Endothelial cell of umbilical vein (primary cell): ENCODE data around the gene PTPN5. TPM values are rescaled to one million over a fixed set of nuclear protein-coding genes. Genes with fewer than 3 reads are reported as not detected.

Source experiments
- BruUV-seq: library from RNA; stranded (reverse); fragments of 400-500 nt; replicated peaks from 2 replicates; lab custom pipeline; 2021; lab: Mats Ljungman, UMichigan
- CTCF ChIA-PET: fragments of 300-600, 350-600 bp; sonication (Branson Sonifier 250); formaldehyde crosslinking; loops from one replicate; lab custom pipeline; 2021; ENCODE audit warnings: antibody characterized with exemption, inconsistent platforms; lab: Charles Lee
- POLR2A ChIA-PET: fragments of 300-600, 350-600 bp; sonication (Branson Sonifier 250); formaldehyde crosslinking; loops from one replicate; lab custom pipeline; 2021; ENCODE audit warnings: antibody characterized with exemption, inconsistent platforms; lab: Charles Lee
- DNase-seq: peaks from one replicate; pipeline ENCODE4 v3.0.0-alpha.2; 2011; ENCODE audit warnings: low read depth, low spot score
- FAIRE-seq: peaks from 2 replicates; lab custom pipeline; 2011; peaks lifted over from hg19 to GRCh38; lab: Jason Lieb, UNC
- H2AFZ ChIP-seq: 2 replicates; pipeline ENCODE4 v1.6.0; 2012; ENCODE audit warnings: low read depth, low read length, control low read depth, inconsistent platforms
- H3K27ac ChIP-seq: 2 replicates; pipeline ENCODE4 v1.5.1; 2011; ENCODE audit warnings: low read depth, mild to moderate bottlenecking, control low read depth, low read length, moderate library complexity; ENCODE audit not compliant: insufficient read depth
- H3K27me3 ChIP-seq, 2 experiments: 2 replicates each; pipeline versions ENCODE4 v1.6.0 to v1.6.1; 2011; ENCODE audit warnings: low read length in 2 of 2, mixed read lengths in 1 of 2; ENCODE audit not compliant: control insufficient read depth in 2 of 2, insufficient read depth in 2 of 2
- H3K36me3 ChIP-seq, 2 experiments: 2 replicates in 1 of 2; 3 replicates in 1 of 2; pipeline ENCODE4 v1.5.1; 2011; ENCODE audit warnings: low read length in 2 of 2, mild to moderate bottlenecking in 1 of 2, moderate library complexity in 1 of 2; ENCODE audit not compliant: control insufficient read depth in 2 of 2, insufficient read depth in 2 of 2; ENCODE audit errors: extremely low read depth in 1 of 2
- H3K4me1 ChIP-seq: 3 replicates; pipeline ENCODE4 v1.5.1; 2011; ENCODE audit warnings: mild to moderate bottlenecking, low read length; ENCODE audit not compliant: control insufficient read depth, insufficient read depth; ENCODE audit errors: extremely low read depth
- H3K4me2 ChIP-seq: 2 replicates; pipeline ENCODE4 v1.6.1; 2011; ENCODE audit warnings: low read length, control low read depth, mixed read lengths; ENCODE audit not compliant: insufficient read depth
- H3K4me3 ChIP-seq, 3 experiments: fragments of 200-600 bp in 1 of 3; sonication (generic), shearing (Covaris generic) in 1 of 3; replicated peaks in 1 of 3; 2 replicates each; pipeline ENCODE4 v1.5.1; 2011 to 2016; ENCODE audit warnings: control low read depth in 3 of 3, low read length in 3 of 3, mild to moderate bottlenecking in 2 of 3, inconsistent platforms in 1 of 3, low read depth in 1 of 3, moderate library complexity in 1 of 3; ENCODE audit not compliant: insufficient read depth in 1 of 3
- H3K79me2 ChIP-seq: 2 replicates; pipeline ENCODE4 v1.6.0; 2012; ENCODE audit warnings: low read length, inconsistent platforms; ENCODE audit not compliant: control insufficient read depth, insufficient read depth
- H3K9ac ChIP-seq: replicated peaks from 2 replicates; pipeline ENCODE3; 2011; ENCODE audit warnings: low read length, control low read depth; ENCODE audit not compliant: insufficient read depth; ENCODE audit errors: extremely low read depth
- H3K9me1 ChIP-seq: replicated peaks from 3 replicates; pipeline ENCODE4 v1.6.0; 2011; ENCODE audit warnings: mild to moderate bottlenecking, low read length; ENCODE audit not compliant: control insufficient read depth, insufficient read depth; ENCODE audit errors: extremely low read depth
- H3K9me3 ChIP-seq: replicated peaks from 2 replicates; pipeline ENCODE4 v1.5.1; 2012; ENCODE audit warnings: low read length, inconsistent platforms; ENCODE audit not compliant: control insufficient read depth, insufficient read depth
- H4K20me1 ChIP-seq: replicated peaks from 2 replicates; pipeline ENCODE3; 2011; ENCODE audit warnings: mild to moderate bottlenecking, low read length; ENCODE audit not compliant: control insufficient read depth, insufficient read depth; ENCODE audit errors: extremely low read depth
- CTCF ChIP-seq, 2 donors: IDR thresholded peaks; 1 replicate in 1 of 2; 2 replicates in 1 of 2; pipeline ENCODE4 v1.5.1; 2011; ENCODE audit warnings: low read length in 2 of 2, mild to moderate bottlenecking in 2 of 2, moderate library complexity in 2 of 2, control low read depth in 1 of 2, inconsistent platforms in 1 of 2, low read depth in 1 of 2; ENCODE audit not compliant: insufficient read depth in 1 of 2; ENCODE audit errors: extremely low read depth in 1 of 2
- EZH2 ChIP-seq: IDR thresholded peaks from 2 replicates; pipeline ENCODE4 v1.6.1; 2012; ENCODE audit warnings: borderline replicate concordance, low read depth, mild to moderate bottlenecking, moderate library complexity, low read length, inconsistent platforms; ENCODE audit not compliant: severe bottlenecking
- FOS ChIP-seq: IDR thresholded peaks from 2 replicates; pipeline ENCODE4 v1.6.1; 2011; ENCODE audit warnings: mild to moderate bottlenecking, low read length, moderate library complexity, borderline replicate concordance; ENCODE audit not compliant: insufficient read depth
- GATA2 ChIP-seq: IDR thresholded peaks from 2 replicates; pipeline ENCODE4 v1.7.0; 2011; ENCODE audit warnings: low read depth, mild to moderate bottlenecking, moderate library complexity, mixed read lengths, low read length; ENCODE audit not compliant: insufficient read length, insufficient read depth
- JUN ChIP-seq: IDR thresholded peaks from 2 replicates; pipeline ENCODE4 v1.6.1; 2011; ENCODE audit warnings: borderline replicate concordance, low read depth; ENCODE audit not compliant: insufficient read length, insufficient read depth
- MAX ChIP-seq: IDR thresholded peaks from 2 replicates; pipeline ENCODE4 v1.6.1; 2011; ENCODE audit not compliant: insufficient read depth, insufficient read length
- MYC ChIP-seq: IDR thresholded peaks from one replicate; pipeline ENCODE4 v1.6.1; 2011; ENCODE audit warnings: mild to moderate bottlenecking, low read depth, low read length
- POLR2A ChIP-seq: IDR thresholded peaks from 2 replicates; pipeline ENCODE4 v1.6.1; 2012; ENCODE audit warnings: low read depth, mild to moderate bottlenecking, control low read depth, low read length
- POLR2AphosphoS5 ChIP-seq: IDR thresholded peaks from 2 replicates; pipeline ENCODE4 v1.6.1; 2012; ENCODE audit warnings: low read depth, mild to moderate bottlenecking, control low read depth, low read length, moderate library complexity; ENCODE audit not compliant: insufficient read depth
- dilution Hi-C: fragments of 300-500 bp; cut with MboI; formaldehyde crosslinking; loops from one replicate; pipeline ENCODE4 v1.15.0; 2019; ENCODE audit warnings: low sequenced_read_pairs; ENCODE audit not compliant: extremely low pct_ligation_motif_present
- intact Hi-C: fragments of 100-400 bp; cut with micrococcal nuclease; formaldehyde crosslinking; loops from one replicate; pipeline ENCODE4 v1.10.0; 2022
- polyA plus RNA-seq, 4 experiments: library from polyadenylated mRNA; depleted of rRNA in 3 of 4; stranded (reverse) in 3 of 4; unstranded in 1 of 4; fragments of >200 nt; gene quantifications; 2 replicates each; pipeline versions ENCODE4 v1.2.1 to v1.2.3, GENCODE V29; 2011 to 2012; ENCODE audit warnings: missing spikeins in 1 of 4
- total RNA-seq: library from RNA; stranded (reverse); gene quantifications from 2 replicates; pipeline ENCODE4 v1.2.3, GENCODE V29; 2021

Gene PTPN5
- total and polyA plus RNA-seq, 2 donors (not counting 3 experiments of a cell fraction or from before 2014, with no cell fraction given), result not detected

- Histone ChIP-seq H3K4me2 (no peak overlapping the region), H3K9ac (no peak overlapping the region), H4K20me1 (no peaks in the 10 kb centered on the region), H3K27ac (no peak overlapping the region), H3K9me3 (no peaks in the 10 kb centered on the region), H3K4me3 (no peak overlapping the region), H3K4me1 (no peaks in the 10 kb centered on the region), H3K9me1 (no peaks in the 10 kb centered on the region), H3K27me3 (peaks cover 0 to 1% of the 10 kb centered on the region in 2 experiments), H3K79me2 (no peaks in the 10 kb centered on the region), H3K36me3 (no peaks in the 10 kb centered on the region), H2AFZ (no peak overlapping the region)
- ChIA-PET POLR2A (no interaction called here), CTCF (interaction anchor here (1.1 to 7.7 kb wide), 6 partner anchors 12 to 55 kb away, joined by 3 to 65 read pairs (median 10); no protein-coding TSS in a partner anchor)
- TF ChIP-seq FOS (no peak), MAX (no peak), POLR2A (no peak), MYC (no peak), POLR2AphosphoS5 (no peak), CTCF (IDR thresholded peaks at IDR 0.05; ENCODE audit: extremely low read depth in 1 of 2, insufficient read depth in 1 of 2, low read depth in 1 of 2, low read length in 2 of 2) (no peak), GATA2 (no peak), EZH2 (no peak), JUN (no peak)
- intact Hi-C loops (no loop called here), dilution Hi-C loops (no loop called here)
- BruUV-seq, result no TSS peak
- FAIRE-seq (no peak), DNase-seq (no peak)
Observed at GRCh38 chr11:18776324-18776723, 15.3 kb downstream of the PTPN5 start.
